GM12874 (cell line): ENCODE results near the gene MBP.

Source experiments
- TF ChIP-seq, protein P1 (sequence below): IDR thresholded peaks from 2 replicates; pipeline ENCODE4 v1.5.1; 2011; ENCODE audit warnings: low read depth, mild to moderate bottlenecking, control low read depth, low read length, moderate library complexity; ENCODE audit not compliant: insufficient read depth

Gene MBP

DNA sequence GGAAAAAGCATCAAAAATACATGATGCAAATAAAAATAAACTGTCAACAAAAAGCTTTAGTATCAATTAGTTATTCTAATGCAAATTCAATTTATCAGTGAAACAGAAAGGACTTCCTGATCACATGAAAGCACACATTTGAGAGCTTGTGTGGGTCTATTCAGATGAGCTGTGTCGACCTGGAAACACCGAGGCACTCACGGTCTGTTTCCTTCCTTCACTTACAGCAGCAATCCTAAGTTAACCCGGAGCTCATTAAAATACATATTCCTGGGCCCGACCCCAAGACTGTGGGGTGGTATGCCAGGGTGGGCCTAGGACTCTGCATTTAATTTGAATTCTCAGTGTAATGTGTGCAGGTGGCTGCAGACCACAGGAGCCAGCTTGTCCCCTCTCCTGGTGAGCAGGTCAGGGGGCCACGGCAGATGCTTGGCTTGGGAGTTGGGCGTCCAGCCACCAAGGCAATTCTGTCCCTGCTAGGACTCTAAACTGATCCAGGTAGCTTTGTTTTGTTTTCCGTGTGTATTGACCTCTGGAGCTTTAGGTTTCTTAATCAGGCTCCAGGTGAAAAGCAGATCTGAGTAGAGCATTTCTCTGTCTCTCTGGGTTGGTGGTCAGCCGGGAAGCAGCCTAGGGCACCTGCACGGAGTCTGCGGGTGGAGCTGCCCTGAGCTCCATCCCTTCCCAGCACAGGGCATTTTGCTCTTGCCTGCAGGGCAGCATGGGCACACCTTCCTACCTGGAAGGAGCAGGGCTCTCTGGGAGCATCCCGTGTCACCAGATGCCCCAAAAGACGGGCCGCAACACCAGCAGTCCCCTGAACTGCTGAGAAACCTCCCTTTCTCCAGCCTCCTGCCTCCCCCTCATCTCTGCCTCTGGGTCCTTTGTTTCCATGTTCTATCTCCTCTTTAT is 9.0 kb downstream of the MBP start:
- TF ChIP-seq, protein P1, sequence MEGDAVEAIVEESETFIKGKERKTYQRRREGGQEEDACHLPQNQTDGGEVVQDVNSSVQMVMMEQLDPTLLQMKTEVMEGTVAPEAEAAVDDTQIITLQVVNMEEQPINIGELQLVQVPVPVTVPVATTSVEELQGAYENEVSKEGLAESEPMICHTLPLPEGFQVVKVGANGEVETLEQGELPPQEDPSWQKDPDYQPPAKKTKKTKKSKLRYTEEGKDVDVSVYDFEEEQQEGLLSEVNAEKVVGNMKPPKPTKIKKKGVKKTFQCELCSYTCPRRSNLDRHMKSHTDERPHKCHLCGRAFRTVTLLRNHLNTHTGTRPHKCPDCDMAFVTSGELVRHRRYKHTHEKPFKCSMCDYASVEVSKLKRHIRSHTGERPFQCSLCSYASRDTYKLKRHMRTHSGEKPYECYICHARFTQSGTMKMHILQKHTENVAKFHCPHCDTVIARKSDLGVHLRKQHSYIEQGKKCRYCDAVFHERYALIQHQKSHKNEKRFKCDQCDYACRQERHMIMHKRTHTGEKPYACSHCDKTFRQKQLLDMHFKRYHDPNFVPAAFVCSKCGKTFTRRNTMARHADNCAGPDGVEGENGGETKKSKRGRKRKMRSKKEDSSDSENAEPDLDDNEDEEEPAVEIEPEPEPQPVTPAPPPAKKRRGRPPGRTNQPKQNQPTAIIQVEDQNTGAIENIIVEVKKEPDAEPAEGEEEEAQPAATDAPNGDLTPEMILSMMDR, result no peak

DNA sequence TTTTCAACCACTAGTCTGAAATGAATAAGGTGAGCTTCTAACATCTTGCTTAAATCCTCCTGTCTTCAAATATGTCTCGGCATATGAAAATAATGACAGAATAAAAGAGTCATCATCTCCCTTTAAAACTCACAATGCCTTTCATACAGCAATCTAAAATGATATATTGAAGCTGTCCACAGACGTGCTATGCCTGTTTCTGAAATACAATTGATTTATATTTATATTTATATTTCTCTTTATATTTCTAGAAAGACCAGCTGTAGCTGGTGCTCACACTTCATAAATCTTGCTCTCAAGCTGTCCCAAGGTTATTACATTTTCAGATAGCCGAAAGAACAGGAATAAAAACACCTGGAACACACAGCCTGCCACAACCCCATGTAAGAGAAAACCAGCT is 11.1 kb downstream of the MBP start:
- TF ChIP-seq, protein P1, result no peak

DNA sequence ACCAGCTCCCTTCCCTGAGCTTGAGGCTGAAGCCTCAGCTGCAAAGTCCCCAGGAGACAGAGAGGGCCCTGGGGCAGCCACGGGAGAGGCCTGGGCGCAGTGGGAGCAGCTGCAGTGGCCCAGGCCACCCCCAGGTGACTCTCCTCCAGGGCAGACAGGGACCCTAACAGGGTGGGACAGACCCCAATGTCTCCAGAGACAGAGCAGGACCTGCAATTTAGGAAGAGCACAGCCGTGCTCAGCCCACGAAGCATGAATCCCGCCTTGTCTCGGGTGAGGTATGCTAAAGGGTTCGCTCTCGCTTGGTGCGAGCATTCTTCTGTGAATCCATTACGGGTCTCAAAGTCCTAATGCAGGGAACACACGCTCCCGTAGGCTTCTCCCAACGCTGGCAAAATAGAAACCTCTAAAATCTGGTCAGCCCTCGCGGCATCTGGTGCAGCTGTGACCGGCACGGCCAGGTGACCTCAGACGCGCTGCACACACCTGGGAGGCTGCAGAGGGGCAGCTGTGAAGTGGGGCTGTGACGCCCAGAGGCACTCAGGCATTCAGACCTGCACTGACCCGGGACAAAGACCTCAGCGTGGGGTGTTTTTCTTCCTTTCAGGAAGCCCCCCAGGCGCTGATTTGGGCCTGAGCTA is 12.6 kb downstream of the MBP start:
- TF ChIP-seq, protein P1, result no peak

DNA sequence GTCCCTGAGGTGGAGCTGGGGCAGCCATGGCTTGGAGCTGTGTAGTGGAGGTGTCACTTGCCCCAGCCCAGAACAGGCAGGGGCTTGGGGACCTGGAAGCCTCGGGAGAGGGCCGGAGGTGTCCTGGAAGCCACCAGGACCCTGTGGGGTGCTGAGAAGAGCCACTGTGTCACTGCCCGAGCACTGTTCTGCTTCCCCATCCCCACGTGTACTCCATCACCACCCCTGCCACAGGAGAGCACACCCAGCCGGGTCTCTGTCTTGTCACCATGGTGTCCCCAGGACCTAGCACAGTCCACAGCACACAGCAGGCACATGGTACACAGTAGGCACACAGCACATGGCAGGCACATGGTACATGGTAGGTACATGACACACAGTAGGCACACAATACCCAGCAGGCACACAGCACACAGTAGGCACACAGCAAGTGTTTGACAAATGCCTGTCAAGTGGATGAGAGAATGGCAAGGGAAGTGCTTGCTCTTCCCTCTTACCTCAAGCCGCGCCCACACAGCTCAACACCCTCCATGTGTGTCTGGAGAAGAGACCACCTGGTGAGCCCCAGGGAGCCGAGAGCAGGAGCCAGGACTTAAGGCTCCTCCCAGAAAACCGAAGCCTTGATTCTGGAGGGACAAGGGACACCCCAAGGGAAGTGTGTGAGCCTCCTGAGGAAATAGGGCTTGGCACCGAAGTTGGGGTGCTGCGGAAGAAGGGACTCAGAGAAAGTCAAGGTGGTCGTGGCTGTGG is 13.3 kb downstream of the MBP start:
- TF ChIP-seq, protein P1, result no peak

DNA sequence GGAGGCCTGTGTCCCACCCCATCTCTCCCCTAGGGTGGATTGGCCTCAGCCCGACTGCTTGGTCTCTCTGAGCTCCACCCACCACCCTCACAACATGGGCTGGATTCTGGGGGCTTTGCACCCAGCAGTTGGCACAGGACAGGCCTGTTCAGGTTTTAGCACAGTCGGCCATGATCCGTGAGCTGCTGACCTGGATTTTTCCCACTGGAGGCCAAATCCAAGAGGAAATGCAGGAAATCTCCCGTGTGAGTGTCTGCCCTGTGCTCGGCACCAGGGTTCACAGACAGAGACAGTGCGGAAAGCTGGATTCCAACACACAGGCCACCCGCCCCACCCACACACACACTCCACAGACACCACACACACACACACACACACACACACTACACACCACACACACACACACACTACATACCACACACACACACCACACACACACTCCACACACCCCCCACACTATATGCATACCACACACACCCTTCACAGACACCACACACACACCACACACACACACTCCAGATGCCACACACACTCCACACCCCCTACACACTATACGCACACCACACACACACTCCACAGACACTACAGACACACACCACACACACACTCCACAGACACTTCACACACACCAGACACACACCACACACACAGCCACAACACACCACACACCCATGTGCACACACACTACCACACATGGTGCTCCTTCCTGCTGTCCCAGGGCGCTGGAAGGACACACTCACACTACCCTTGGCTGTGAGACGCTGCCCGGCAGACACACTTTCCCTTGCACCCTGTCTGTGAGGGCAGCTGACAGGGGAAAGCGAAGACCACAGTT is 14.1 kb downstream of the MBP start:
- TF ChIP-seq, protein P1, result no peak

DNA sequence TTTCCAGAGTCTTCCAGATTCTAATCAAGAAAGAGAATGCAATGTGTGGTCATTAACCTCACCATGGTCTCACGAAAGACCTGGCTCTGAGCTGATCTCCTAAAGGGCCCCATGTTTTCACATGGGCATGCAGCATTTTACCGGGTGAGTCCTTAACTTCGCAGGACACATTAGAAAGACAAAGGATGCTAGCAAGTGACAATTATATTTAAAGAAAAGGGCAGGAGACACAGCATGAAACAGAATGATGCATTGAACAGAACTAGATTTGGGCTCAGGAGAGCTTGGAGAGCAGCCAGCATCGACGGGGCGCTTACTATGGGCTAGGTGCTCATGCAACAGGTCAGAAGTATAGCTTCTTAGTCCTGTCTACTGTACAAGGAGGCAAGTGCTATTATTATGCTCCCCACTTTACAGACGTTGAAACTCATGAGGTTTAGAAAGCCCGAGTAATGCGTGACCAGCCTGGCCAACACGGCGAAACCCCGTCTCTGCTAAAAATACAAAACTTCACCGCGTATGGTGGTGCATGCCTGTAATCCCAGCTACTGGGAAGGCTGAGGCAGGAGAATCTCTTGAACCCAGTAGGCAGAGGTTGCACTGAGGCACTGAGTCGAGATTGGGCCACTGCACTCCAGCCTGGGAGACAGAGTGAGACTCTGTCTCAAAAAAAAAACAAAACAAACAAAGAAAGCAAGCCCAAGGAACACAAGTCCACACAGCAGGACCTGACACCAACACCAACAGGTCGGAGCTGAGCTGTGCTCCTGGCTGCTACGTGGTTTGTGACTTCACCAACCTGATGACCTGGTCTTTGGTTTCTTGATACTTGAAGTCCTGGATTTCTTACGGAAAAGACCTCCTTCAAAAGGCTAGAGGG is 16.1 kb downstream of the MBP start:
- TF ChIP-seq, protein P1, result no peak
